ENCODE results near the gene ZSCAN4.

ZSCAN4 gene

DNA sequence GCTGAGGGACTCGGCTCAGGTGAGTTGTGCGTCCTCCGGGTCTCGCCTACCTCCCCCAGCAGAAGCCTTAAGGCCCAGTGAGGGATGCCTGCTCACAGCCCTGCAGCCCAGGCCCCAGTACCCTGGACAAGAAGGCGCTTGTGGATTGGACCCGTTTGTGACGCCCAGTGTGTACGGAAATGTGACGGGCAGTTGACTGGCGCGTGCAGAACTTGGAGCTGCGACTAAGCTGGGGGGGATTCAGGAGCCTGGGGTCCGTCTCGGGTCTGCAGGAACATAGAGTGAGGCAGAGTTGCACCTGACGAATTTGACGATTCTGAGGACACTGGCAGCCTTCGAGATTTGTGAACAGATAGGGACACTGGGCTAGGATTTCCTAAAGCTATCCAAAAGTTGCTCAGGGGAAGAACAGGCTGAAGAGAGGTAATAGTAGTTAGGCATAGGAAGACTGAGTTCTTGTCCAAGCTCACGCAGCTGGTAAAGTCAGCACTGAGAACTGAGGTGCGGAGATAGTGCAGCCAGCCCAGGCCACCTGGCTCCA is 13.6 kb downstream of the ZSCAN4 start:
- DNase-seq, result no peak

- DNase-seq, result no peak
Measured at GRCh38 chr19:57686727-57687126, 18.0 kb downstream of the ZSCAN4 start.

DNA sequence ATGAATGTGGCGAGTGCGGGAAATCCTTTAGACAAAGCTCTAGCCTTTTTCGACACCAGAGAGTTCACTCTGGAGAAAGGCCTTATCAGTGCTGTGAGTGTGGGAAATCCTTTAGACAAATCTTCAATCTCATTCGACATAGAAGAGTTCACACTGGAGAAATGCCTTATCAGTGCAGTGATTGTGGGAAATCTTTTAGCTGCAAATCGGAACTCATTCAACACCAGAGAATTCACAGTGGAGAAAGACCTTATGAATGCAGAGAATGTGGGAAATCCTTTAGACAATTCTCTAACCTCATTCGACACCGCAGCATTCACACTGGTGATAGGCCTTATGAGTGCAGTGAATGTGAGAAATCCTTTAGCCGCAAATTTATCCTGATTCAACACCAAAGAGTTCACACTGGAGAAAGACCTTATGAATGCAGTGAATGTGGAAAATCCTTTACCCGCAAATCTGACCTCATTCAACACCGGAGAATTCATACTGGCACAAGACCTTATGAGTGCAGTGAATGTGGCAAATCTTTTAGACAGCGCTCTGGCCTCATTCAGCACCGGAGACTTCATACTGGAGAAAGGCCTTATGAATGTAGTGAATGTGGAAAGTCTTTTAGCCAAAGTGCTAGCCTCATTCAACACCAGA is 18.8 kb downstream of the ZSCAN4 start:
- DNase-seq, result no peak

DNA sequence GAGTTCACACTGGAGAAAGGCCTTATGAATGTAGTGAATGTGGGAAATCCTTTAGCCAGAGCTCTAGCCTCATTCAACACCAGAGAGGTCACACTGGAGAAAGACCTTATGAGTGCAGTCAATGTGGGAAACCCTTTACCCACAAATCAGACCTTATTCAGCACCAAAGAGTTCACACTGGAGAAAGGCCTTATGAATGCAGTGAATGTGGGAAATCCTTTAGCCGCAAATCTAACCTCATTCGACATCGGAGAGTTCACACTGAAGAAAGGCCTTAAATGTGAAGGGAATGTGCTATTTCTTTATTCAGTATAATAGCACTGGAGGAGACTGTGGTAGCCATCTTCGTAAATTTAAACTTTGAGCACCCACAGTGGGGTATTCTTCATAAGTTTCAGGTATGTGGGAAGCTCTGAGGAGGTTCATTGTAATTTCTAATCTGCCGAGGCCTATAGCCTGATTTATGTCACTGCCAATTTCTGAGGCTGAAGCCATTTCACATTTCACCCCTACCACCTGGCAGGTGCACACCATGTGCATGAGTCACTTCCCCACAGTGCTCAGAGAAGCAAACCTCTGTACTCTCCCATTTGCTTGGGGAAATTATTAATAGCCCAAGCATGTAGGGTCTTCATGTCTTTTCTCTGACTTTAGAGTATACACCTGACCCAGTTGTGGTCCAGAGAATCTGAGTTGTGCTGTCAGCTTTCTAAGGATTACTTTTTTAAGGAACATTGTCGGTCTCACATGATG is 19.5 kb downstream of the ZSCAN4 start:
- DNase-seq, result no peak

- no peak for DNase-seq
Measured at GRCh38 chr19:57689750-57690149, 21.0 kb downstream of the ZSCAN4 start.

- no peak for DNase-seq
Measured at GRCh38 chr19:57701625-57702024, 32.9 kb downstream of the ZSCAN4 start.

GRCh38 chr19:57706346-57706745 is 37.6 kb downstream of the ZSCAN4 start:
- no peak for DNase-seq

GRCh38 chr19:57708641-57709361 is 40.1 kb downstream of the ZSCAN4 start, which contains the start of gene ZNF154:
Gene ZNF154 (minus strand): TSS chr19:57709204. CDS start chr19:57708971, 233 bp downstream.
- DNase-seq, result no peak

DNA sequence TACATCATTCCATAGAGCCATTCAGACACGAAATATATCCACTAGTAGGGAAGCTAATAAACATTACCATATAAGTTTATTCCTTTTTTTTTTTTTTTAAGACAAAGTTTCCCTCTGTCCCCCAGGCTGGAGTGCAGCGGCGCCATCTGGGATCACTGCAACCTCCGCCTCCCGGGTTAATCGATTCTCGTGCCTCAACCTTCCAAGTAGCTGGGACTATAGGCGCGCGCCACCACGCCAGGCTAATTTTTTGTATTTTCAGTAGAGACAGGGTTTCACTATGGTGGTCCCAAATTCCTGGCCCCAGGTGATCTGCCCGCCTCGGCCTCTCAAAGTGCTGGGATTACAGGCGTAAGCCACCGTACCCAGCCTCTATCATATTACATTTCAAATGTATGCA is 40.9 kb downstream of the ZSCAN4 start:
- no peak for DNase-seq

DNA sequence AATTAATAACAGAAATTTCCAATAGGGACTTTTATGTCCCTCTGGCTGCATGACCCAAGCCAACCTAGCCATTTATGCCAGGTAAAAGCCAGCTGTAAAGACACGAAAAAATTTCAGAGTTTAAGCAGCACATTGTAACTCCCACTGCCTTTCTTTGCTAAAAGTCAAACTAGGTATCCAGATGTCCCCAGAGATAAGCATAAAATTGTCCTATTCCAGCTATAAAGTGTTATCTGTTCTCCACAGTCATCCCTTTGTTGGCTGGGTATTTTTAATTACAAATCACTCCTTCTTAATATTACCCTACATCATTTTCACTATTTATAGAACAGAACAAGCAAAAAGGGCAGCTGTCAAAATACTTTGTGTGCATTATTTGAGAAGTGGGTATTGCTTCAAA is 43.5 kb downstream of the ZSCAN4 start:
- DNase-seq, result no peak

DNA sequence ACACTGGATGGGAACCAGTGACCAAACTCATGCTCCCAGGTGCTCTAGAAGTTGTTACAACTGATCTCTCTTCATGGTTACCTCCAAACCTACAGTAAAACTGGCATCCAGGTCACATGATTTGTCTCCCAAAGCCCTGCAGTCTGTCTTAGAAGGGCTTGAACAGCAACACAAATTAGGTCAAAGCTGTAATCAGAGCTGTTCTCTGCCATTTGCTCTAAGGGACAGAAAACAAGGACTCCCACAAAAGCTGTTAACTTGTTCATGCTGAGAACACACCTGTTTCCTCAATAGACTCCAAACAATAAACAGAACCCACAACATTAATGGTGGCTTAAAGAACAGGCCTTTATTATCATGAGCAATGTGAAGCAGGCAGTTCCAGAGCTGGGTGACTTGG is 50.7 kb downstream of the ZSCAN4 start:
- no peak for DNase-seq

DNA sequence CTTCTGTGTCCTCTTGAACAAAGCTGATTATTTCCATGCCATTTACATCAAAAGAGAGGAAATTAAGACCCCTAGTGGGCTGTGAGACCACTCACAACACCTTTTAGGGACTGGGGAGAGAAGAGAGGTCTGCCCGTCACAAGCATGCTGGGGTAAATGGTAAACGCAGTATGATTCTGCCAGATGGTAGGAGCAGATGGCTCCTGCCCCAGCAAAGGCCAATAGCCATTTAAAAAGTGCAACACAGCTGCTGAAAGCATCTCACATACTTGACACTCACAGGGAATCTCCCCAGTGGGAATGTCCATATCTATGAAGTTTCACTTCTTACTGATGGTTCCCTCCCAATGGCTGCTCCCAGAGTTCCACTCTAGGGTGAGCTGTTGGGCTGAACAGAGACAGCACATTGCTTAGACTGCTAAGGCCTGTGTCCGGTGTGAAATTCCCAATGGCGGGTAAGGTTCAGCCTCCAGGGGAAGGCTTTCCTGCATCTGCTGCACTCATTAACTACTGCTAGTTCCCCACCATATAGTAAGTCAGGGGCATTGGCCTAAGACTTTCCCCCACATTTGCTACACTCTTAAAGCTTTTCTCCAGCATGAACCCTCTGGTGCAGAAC is 51.3 kb downstream of the ZSCAN4 start:
- no peak for DNase-seq

- no peak for DNase-seq
Measured at GRCh38 chr19:57720878-57721277, 52.1 kb downstream of the ZSCAN4 start.
